ENCODE measurements around the gene RAPGEF5.

The RAPGEF5 gene

GRCh38 chr7:22346383-22347107 lies 10.4 kb downstream of the RAPGEF5 start:
- TF ChIP-seq CTCF (IDR thresholded peaks at IDR 0.05; ENCODE audit: borderline replicate concordance, control extremely low read depth, extremely low read depth, insufficient read depth, missing control alignments), result no peak
- in situ Hi-C loops (cut with MboI; ENCODE audit: low sequenced_read_pairs, unreplicated experiment), result no loop called here
- DNase-seq (ENCODE audit: low spot score), result no peak

- no peak for DNase-seq (ENCODE audit: low spot score)
- in situ Hi-C loops (cut with MboI; ENCODE audit: low sequenced_read_pairs, unreplicated experiment), result no loop called here
- no peak for TF ChIP-seq CTCF (IDR thresholded peaks at IDR 0.05; ENCODE audit: borderline replicate concordance, control extremely low read depth, extremely low read depth, insufficient read depth, missing control alignments)
Observed at GRCh38 chr7:22344655-22345054, 12.3 kb downstream of the RAPGEF5 start.

GRCh38 chr7:22343612-22344011 lies 13.3 kb downstream of the RAPGEF5 start:
- in situ Hi-C loops (cut with MboI; ENCODE audit: low sequenced_read_pairs, unreplicated experiment), result no loop called here
- TF ChIP-seq CTCF (IDR thresholded peaks at IDR 0.05; ENCODE audit: borderline replicate concordance, control extremely low read depth, extremely low read depth, insufficient read depth, missing control alignments), result no peak
- no peak for DNase-seq (ENCODE audit: low spot score)

- TF ChIP-seq CTCF (IDR thresholded peaks at IDR 0.05; ENCODE audit: borderline replicate concordance, control extremely low read depth, extremely low read depth, insufficient read depth, missing control alignments), result no peak
- in situ Hi-C loops (cut with MboI; ENCODE audit: low sequenced_read_pairs, unreplicated experiment), result no loop called here
- no peak for DNase-seq (ENCODE audit: low spot score)
Observed at GRCh38 chr7:22343071-22343470, 13.9 kb downstream of the RAPGEF5 start.

- TF ChIP-seq CTCF (IDR thresholded peaks at IDR 0.05; ENCODE audit: borderline replicate concordance, control extremely low read depth, extremely low read depth, insufficient read depth, missing control alignments), result no peak
- DNase-seq (ENCODE audit: low spot score), result no peak
- in situ Hi-C loops (cut with MboI; ENCODE audit: low sequenced_read_pairs, unreplicated experiment), result no loop called here
Observed at GRCh38 chr7:22339725-22340390, 17.1 kb downstream of the RAPGEF5 start.

GRCh38 chr7:22338877-22339276 lies 18.1 kb downstream of the RAPGEF5 start:
- TF ChIP-seq CTCF (IDR thresholded peaks at IDR 0.05; ENCODE audit: borderline replicate concordance, control extremely low read depth, extremely low read depth, insufficient read depth, missing control alignments), result no peak
- DNase-seq (ENCODE audit: low spot score), result no peak
- in situ Hi-C loops (cut with MboI; ENCODE audit: low sequenced_read_pairs, unreplicated experiment), result no loop called here
